ENCODE data around the gene GPX4. TPM values are rescaled to one million over a fixed set of nuclear protein-coding genes. Genes with fewer than 3 reads are reported as not detected.

Gene GPX4
- total and polyA plus RNA-seq, 2 of the 13 experiments (the other 11 are each of a cell fraction or from before 2014, with no cell fraction given), result 535 to 613 TPM

DNA sequence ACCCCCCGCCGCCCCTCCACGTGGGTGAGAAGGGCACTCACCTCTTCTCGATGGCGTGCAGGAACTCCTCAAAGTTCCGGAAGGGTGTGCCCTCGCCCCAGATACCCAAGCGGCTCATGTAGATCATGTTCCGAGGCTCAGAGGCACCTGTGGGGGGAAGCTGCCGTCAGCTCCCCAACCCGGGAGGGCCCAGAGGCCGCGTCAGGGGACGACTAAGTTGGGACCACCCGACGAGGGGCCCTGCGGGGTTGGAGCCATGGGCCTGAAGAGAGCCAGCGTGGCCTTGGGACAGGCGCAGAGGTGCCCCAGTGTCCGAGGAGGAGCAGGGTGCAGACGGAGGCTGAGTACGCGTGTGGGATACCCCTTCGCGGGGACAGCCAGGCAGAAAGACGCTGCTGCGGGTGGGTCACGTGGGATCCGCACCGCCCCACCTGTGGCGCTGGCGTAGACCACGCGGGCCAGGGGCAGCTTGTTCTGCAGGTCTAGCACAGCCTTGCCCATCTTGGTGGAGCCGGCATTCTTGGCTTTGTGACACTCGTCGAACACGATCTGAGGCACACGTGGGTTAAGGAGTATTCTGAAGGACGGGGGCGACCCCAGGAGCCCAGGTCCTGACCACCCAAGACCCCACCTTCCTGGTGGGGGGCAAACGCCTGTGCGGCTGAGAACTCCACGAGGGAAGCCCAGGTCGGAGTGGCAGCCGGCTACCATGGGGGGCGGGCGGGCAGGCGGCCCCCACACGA lies 15.9 kb downstream of the GPX4 start:
- no peak overlapping the region for H3K4me2 ChIP-seq (ENCODE audit: low read depth, low read length)
- in situ Hi-C loops (cut with HindIII; ENCODE audit: extremely low pct_ligation_motif_present, low pct_unique_long_range_greater_than_20kb) (loop anchor here (5.0 kb wide), 1 partner anchor 33 kb away; no protein-coding TSS in a partner anchor), intact Hi-C loops (cut with micrococcal nuclease; ENCODE audit: unreplicated experiment) (no loop called here)
- no peaks in the 10 kb centered on the region for H3K79me2 ChIP-seq (ENCODE audit: insufficient read depth, low read length)
- ChIA-PET CTCF (ENCODE audit: low intra/inter-chr PET ratio, low total read pairs) (no interaction called here), POLR2A (no interaction called here)
- WGBS (ENCODE audit: low lambda C conversion rate), result 97% methylated on average over 37 of the region's 50 CpGs
- DNase-seq (ENCODE audit: low spot score) (no peak), ATAC-seq (no peak), FAIRE-seq (no peak)
- BruUV-seq (replicated peaks), result no TSS peak
- no peaks in the 10 kb centered on the region for H4K20me1 ChIP-seq (ENCODE audit: insufficient read depth, low read length)
- no peak overlapping the region for H2AFZ ChIP-seq (ENCODE audit: low read length)
- no peaks in the 10 kb centered on the region for H3K9me3 ChIP-seq (ENCODE audit: low read length)
- H3K27me3 ChIP-seq (ENCODE audit: control insufficient read depth in 1 of 2, insufficient read depth in 2 of 2, low read length in 2 of 2), result no peaks in the 10 kb centered on the region; a peak in 1 of 5 replicates
- TF ChIP-seq MEIS2 (CRISPR knock-in tag; IDR thresholded peaks at IDR 0.05) (no peak), AGO2 (optimal IDR thresholded peaks at IDR 0.05; ENCODE audit: low read depth, low read length) (peak; percentile 22), HNRNPL (IDR thresholded peaks at IDR 0.05; ENCODE audit: low read depth, low read length) (0 out of 2 replicates have a peak, but pooled peaks have one; percentile 26), FOXA1 (IDR thresholded peaks at IDR 0.05) (no peak), FOXA1 (CRISPR knock-in tag; IDR thresholded peaks at IDR 0.05) (no peak), ZMYM2 (CRISPR knock-in tag; IDR thresholded peaks at IDR 0.05) (no peak)
- no peak overlapping the region for H3K27ac ChIP-seq (ENCODE audit: extremely low read length, insufficient read depth, low read length)
- H3K4me1 ChIP-seq (ENCODE audit: insufficient read depth, low read length), result no peaks in the 10 kb centered on the region
- no peak overlapping the region for H3K4me3 ChIP-seq (replicated peaks in 1 of 3; ENCODE audit: insufficient read depth in 1 of 3, low read depth in 2 of 3, low read length in 3 of 3)
- H3K36me3 ChIP-seq (replicated peaks in 1 of 2; ENCODE audit: control insufficient read depth in 1 of 2, insufficient read depth in 2 of 2, low read length in 2 of 2), result peaks cover 23 to 45% of the 10 kb centered on the region in 2 experiments; a peak in 4 of 5 replicates
- no peak overlapping the region for H3K9ac ChIP-seq (ENCODE audit: insufficient read depth, low read depth, low read length)

DNA sequence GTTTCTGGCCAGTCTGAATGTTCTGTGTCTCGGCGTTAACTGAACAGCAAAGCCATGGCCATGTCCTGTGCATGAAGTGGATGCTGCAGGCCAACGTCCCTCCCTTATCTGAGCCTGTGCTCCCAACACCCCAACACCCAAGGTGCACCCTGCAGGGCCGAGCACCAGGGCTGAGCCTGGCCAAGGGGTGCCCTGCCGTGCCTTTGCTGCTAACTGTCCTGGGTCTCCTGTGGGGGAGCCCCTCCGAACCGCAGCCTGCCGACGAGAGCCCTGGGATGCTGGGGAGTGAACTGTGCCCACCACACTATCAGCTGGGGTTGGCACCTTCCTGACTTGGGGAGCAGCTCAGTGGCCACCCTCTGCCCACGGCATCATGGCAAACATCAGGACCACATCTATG lies 17.6 kb downstream of the GPX4 start:
- no peak overlapping the region for H2AFZ ChIP-seq (ENCODE audit: low read length)
- ChIA-PET CTCF (ENCODE audit: low intra/inter-chr PET ratio, low total read pairs) (no interaction called here), POLR2A (no interaction called here)
- intact Hi-C loops (cut with micrococcal nuclease; ENCODE audit: unreplicated experiment) (no loop called here), in situ Hi-C loops (cut with HindIII; ENCODE audit: extremely low pct_ligation_motif_present, low pct_unique_long_range_greater_than_20kb) (no loop called here)
- H4K20me1 ChIP-seq (ENCODE audit: insufficient read depth, low read length), result no peaks in the 10 kb centered on the region
- H3K79me2 ChIP-seq (ENCODE audit: insufficient read depth, low read length), result no peaks in the 10 kb centered on the region
- no peaks in the 10 kb centered on the region for H3K4me1 ChIP-seq (ENCODE audit: insufficient read depth, low read length)
- DNase-seq (ENCODE audit: low spot score) (no peak), ATAC-seq (no peak), FAIRE-seq (no peak)
- no peak overlapping the region for H3K27ac ChIP-seq (ENCODE audit: extremely low read length, insufficient read depth, low read length)
- no TSS peak for BruUV-seq (replicated peaks)
- no peak overlapping the region for H3K4me3 ChIP-seq (replicated peaks in 1 of 3; ENCODE audit: insufficient read depth in 1 of 3, low read depth in 2 of 3, low read length in 3 of 3)
- H3K27me3 ChIP-seq (ENCODE audit: control insufficient read depth in 1 of 2, insufficient read depth in 2 of 2, low read length in 2 of 2), result no peaks in the 10 kb centered on the region; a peak in 1 of 5 replicates
- no peak overlapping the region for H3K4me2 ChIP-seq (ENCODE audit: low read depth, low read length)
- peaks cover 25 to 54% of the 10 kb centered on the region in 2 experiments; a peak in 4 of 5 replicates for H3K36me3 ChIP-seq (replicated peaks in 1 of 2; ENCODE audit: control insufficient read depth in 1 of 2, insufficient read depth in 2 of 2, low read length in 2 of 2)
- H3K9ac ChIP-seq (ENCODE audit: insufficient read depth, low read depth, low read length), result no peak overlapping the region
- no peaks in the 10 kb centered on the region for H3K9me3 ChIP-seq (ENCODE audit: low read length)
- WGBS (ENCODE audit: low lambda C conversion rate), result 97% methylated on average over 5 of the region's 10 CpGs
- no peak for TF ChIP-seq ZNF124 (CRISPR knock-in tag; IDR thresholded peaks at IDR 0.05)
- TF ChIP-seq, protein P1, sequence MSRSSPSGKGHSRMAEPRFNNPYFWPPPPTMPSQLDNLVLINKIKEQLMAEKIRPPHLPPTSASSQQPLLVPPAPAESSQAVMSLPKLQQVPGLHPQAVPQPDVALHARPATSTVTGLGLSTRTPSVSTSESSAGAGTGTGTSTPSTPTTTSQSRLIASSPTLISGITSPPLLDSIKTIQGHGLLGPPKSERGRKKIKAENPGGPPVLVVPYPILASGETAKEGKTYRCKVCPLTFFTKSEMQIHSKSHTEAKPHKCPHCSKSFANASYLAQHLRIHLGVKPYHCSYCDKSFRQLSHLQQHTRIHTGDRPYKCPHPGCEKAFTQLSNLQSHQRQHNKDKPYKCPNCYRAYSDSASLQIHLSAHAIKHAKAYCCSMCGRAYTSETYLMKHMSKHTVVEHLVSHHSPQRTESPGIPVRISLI (CRISPR knock-in tag; IDR thresholded peaks at IDR 0.05; ENCODE audit: borderline replicate concordance), result no peak
- TF ChIP-seq ZNF549 (CRISPR knock-in tag; IDR thresholded peaks at IDR 0.05), result no peak
- TF ChIP-seq ESRRA (CRISPR knock-in tag; IDR thresholded peaks at IDR 0.05; ENCODE audit: low read depth), result no peak
- no peak for TF ChIP-seq TMF1 (CRISPR knock-in tag; IDR thresholded peaks at IDR 0.05; ENCODE audit: low read depth)
- TF ChIP-seq, protein P2, sequence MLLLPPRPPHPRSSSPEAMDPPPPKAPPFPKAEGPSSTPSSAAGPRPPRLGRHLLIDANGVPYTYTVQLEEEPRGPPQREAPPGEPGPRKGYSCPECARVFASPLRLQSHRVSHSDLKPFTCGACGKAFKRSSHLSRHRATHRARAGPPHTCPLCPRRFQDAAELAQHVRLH (CRISPR knock-in tag; IDR thresholded peaks at IDR 0.05; ENCODE audit: borderline replicate concordance, low read depth), result no peak
- TF ChIP-seq, protein P3, sequence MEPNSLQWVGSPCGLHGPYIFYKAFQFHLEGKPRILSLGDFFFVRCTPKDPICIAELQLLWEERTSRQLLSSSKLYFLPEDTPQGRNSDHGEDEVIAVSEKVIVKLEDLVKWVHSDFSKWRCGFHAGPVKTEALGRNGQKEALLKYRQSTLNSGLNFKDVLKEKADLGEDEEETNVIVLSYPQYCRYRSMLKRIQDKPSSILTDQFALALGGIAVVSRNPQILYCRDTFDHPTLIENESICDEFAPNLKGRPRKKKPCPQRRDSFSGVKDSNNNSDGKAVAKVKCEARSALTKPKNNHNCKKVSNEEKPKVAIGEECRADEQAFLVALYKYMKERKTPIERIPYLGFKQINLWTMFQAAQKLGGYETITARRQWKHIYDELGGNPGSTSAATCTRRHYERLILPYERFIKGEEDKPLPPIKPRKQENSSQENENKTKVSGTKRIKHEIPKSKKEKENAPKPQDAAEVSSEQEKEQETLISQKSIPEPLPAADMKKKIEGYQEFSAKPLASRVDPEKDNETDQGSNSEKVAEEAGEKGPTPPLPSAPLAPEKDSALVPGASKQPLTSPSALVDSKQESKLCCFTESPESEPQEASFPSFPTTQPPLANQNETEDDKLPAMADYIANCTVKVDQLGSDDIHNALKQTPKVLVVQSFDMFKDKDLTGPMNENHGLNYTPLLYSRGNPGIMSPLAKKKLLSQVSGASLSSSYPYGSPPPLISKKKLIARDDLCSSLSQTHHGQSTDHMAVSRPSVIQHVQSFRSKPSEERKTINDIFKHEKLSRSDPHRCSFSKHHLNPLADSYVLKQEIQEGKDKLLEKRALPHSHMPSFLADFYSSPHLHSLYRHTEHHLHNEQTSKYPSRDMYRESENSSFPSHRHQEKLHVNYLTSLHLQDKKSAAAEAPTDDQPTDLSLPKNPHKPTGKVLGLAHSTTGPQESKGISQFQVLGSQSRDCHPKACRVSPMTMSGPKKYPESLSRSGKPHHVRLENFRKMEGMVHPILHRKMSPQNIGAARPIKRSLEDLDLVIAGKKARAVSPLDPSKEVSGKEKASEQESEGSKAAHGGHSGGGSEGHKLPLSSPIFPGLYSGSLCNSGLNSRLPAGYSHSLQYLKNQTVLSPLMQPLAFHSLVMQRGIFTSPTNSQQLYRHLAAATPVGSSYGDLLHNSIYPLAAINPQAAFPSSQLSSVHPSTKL (CRISPR knock-in tag; IDR thresholded peaks at IDR 0.05), result no peak
- no peak for TF ChIP-seq SALL1 (CRISPR knock-in tag; IDR thresholded peaks at IDR 0.05)
